ENCODE data around the gene SURF6.
"Not testable (repeated sequence)": the region's sequence is repeated elsewhere in the genome, so short reads cannot be mapped to it uniquely, and the experiment has no call there.

Gene SURF6

DNA sequence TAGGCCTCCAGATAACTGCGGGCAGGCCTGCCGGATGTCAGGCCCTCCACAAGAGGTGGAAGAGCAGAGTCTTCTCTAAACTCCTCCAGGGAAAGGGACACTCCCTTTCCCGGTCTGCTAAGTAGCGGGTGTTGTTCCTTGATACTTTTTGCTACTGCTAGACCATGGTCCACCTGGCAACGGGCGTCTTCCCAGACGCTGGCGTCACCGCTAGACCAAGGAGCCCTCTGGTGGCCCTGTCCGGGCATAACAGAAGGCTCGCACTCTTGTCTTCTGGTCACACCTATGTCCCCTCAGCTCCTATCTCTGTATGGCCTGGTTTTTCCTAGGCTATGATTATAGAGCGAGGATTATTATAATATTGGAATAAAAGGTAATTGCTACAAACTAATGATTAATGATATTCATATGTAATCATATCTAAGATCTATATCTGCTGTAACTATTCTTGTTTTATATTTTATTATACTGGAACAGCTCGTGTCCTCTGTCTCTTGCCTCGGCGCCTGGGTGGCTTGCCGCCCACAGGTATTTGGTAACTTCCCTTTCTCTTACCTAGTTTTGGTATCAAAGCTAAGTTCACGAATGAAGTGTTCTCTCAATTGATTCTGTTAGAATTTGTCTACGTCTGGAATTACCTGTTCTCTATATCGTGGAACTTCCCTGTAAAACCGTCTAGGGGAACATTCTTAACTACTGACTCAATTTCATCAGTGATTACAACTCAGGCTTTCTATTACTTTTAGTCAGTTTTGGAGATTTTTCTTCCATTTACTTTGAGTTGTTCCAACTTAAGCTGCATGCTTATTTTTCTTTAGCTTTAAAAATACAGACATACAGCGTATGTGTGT, 6.5 kb downstream of the SURF6 start:
- DNase-seq (ENCODE audit: extremely low read depth in 1 of 2, low read depth in 1 of 2) = not testable (repeated sequence)

- DNase-seq (ENCODE audit: extremely low read depth in 1 of 2, low read depth in 1 of 2) = no peak
These were observed 8.0 kb downstream of the SURF6 start for GRCh38 chr9:133327834-133328484.

- not testable (repeated sequence) for DNase-seq (ENCODE audit: extremely low read depth in 1 of 2, low read depth in 1 of 2)
These were observed 9.0 kb downstream of the SURF6 start for GRCh38 chr9:133327021-133327420.

GRCh38 chr9:133323991-133324703, 11.8 kb downstream of the SURF6 start:
- no peak for DNase-seq (ENCODE audit: extremely low read depth in 1 of 2, low read depth in 1 of 2)

GRCh38 chr9:133323211-133323610, 12.8 kb downstream of the SURF6 start:
- DNase-seq (ENCODE audit: extremely low read depth in 1 of 2, low read depth in 1 of 2) = no peak

DNA sequence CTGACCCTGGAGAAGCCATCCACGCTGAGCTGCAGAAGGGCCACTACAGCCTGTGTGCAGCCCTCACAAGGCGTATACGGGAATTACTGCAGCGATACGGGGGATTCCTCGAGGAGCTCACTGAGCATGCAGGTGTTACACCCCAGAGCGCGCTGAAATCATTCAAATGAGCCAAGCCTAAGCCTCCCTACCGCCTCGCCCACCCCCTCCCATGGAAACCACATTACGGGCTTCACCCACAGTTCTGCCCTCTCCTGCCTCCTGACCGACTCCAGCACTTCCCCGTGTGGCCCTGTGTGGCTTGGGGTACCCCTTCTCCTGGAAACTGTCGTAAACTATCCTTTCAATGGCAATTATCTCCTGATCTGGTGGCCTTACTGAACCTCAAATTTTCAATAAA, 13.3 kb downstream of the SURF6 start:
- DNase-seq (ENCODE audit: extremely low read depth in 1 of 2, low read depth in 1 of 2) = no peak

DNA sequence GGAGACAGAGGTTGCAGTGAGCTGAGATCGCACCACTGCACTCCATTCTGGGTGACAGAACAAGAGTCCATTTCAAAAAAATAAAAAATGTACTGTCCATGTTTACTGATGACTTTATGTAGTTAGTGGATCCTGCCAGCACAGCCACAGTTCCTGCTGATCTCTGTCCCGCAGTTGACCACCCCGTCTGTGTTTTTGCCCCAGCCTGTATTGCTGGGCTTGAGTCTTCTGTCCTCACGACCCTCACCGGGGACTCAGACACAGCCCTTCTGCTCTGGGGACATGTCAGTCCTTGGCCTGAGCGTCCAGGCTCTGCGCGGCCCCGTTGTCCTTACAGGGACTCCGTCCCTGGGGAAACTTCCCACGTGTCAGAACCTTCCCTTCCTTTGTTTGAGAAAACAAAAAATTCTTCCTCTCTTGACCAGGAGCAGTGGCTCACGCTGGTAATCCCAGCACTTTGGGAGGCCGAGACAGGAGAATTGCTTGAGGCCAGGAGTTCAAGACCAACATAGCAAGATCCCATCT, 14.5 kb downstream of the SURF6 start:
- no peak for DNase-seq (ENCODE audit: extremely low read depth in 1 of 2, low read depth in 1 of 2)

- no peak for DNase-seq (ENCODE audit: extremely low read depth in 1 of 2, low read depth in 1 of 2)
These were observed 15.5 kb downstream of the SURF6 start for GRCh38 chr9:133320421-133320881.

DNA sequence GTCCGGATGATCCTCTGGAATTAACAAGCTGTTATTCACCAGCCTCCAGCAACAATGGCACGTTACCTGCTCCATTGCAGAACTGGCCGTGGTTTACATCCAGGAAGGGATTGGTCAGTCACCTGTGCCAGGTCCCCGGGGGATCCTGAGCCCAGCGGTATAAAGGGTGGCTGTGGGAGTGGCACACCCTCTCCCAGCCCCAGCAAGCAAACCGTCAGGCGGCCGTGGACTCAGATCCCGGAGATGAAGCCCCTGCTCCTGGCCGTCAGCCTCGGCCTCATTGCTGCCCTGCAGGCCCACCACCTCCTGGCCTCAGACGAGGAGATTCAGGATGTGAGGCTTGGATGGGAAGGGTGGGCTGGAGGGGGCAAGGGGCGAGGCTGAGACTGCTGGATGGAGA, 18.4 kb downstream of the SURF6 start:
- DNase-seq (ENCODE audit: extremely low read depth in 1 of 2, low read depth in 1 of 2) = not testable (repeated sequence)

DNA sequence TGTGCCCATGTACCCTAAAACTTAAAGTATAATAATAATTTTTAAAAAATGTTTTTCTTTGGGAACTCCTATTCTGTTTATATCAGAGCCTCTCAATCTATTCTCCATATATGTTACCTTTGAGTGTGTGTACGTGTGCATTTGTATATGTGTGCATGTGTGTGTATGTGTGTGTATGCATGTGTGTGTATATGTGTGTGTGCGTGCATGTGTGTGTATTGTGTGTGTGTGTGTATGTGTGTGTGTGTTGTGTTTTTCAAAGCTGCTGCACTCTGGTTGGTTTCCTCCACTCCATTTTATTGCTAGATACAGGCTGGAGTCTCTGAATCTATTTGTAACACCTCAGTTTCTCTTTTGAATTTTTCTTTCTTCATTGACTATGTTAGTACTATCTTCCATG, 20.0 kb downstream of the SURF6 start:
- no peak for DNase-seq (ENCODE audit: extremely low read depth in 1 of 2, low read depth in 1 of 2)

DNA sequence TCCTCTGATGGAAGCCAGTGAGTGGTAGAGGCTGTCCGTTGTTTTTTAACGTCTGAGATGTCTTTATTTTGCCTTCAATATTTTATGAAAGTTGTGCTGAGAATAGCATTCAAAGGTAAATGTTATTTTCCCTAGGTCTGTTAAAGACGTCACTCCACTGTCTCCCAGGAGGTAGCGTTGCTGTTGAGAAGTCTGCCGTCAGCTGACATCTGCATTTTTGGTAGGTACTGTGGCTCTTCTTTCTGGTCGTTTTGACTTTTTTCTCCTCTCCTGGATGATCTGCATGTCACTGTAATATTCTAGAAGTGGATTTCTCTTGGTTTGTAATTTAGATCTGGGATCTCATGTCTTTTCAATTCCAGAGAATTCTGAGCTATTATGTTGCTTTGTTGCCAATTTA, 26.4 kb downstream of the SURF6 start:
- no peak for DNase-seq (ENCODE audit: extremely low read depth in 1 of 2, low read depth in 1 of 2)

DNA sequence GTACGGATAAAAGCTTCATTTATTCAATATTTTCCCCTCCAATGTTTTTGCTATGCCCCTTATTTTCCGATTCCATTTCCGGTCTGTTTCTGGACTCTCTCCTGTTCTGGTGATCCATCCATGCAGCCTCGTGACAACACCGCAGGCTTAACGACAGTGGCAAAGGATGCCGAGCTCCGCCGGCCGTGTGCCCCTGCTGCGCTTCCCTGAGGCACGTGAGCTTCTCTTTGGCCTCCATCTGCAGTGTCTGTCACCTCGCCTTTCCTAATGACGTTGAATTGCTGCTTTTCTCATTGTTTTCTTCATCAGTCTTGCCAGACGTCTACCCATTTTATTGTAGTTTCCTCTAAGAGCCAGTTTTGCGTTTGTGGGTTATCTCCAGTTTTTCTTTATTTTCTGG, 28.7 kb downstream of the SURF6 start:
- no peak for DNase-seq (ENCODE audit: extremely low read depth in 1 of 2, low read depth in 1 of 2)

- DNase-seq (ENCODE audit: extremely low read depth in 1 of 2, low read depth in 1 of 2) = no peak
These were observed 29.5 kb downstream of the SURF6 start for GRCh38 chr9:133306242-133307204.

DNA sequence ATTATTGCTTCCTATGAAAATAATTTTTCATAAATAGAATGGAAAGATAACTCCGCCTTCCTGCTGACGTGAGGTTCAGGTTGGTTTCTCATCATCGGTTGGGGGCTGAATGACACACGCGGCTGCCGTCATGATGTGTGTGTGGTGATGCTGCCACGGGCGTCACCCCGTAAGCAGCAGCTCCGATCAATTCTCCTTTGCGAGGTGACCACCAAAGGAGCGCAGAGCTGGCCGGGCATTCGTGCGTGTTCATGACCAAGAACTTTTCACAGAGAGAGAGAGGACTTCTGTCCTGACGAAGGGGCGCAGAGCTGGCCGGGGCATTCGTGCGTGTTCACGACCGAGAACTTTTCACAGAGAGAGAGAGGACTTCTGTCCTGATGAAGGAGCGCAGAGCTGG, 30.3 kb downstream of the SURF6 start:
- no peak for DNase-seq (ENCODE audit: extremely low read depth in 1 of 2, low read depth in 1 of 2)

GRCh38 chr9:133304477-133305377, 31.3 kb downstream of the SURF6 start:
- no peak for DNase-seq (ENCODE audit: extremely low read depth in 1 of 2, low read depth in 1 of 2)

- no peak for DNase-seq (ENCODE audit: extremely low read depth in 1 of 2, low read depth in 1 of 2)
These were observed 31.9 kb downstream of the SURF6 start for GRCh38 chr9:133304158-133304470.

DNA sequence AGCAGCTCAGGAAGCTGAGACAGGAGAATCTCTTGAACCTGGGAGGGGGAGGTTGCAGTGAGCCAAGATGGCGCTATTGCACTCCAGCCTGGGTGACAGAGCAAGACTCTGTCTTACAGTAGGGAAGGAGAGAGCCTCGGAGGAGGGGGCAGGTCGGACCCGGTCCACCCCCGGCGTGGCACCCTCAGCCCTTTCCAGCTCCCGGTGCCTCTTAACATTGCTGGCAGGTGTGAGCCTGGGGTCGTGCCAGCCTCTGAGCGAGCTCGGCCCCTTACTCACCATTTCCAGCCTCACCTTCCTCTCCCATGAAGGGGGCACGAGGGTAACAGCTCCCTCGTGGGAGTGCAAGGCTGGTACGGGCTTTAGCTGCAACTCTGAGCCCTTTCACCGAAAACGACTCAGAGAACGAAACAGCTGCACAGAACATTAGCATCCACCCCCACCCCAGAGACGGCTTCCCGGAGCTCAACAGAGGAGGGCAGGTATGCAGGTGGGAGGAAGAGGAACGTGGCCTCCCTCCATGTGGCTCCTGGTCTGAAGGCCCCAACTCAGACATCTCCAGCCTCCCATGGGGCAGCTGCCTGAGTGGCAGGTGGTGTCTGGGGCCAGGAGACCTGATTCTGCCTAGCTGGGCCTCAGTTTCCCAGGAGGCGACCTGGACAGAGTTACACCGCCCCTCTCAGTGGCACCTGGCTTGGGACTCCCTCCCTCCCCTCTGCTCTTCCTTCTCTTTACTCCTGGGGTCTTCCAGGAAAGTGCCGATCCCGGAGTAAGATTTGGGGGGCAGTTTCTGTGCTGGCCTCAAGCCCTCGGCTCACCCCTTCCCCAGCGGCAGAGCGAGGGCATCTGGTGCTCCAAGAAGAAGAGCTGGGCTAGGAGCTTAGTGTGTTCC, 32.5 kb downstream of the SURF6 start:
- DNase-seq (ENCODE audit: extremely low read depth in 1 of 2, low read depth in 1 of 2) = no peak

Measured in stimulated activated CD8-positive, alpha-beta memory T cell treated with anti-CD3 and anti-CD28 coated beads, Interleukin-7, amount 100 ng/mL, for 48 hours (primary cell).